22Rv1 (cell line): Measurements from ENCODE around the gene PAK1IP1.

Source experiments
- H3K27ac ChIP-seq: fragments of 450-650 bp; 2 replicates; pipeline ENCODE4 v1.5.1; 2017
- CTCF ChIP-seq: fragments of 450-650 bp; IDR thresholded peaks from 2 replicates; pipeline ENCODE4 v1.5.1; 2017; ENCODE audit warnings: mild to moderate bottlenecking
- ZFX ChIP-seq: fragments of 450-650 bp; IDR thresholded peaks from 2 replicates; pipeline ENCODE4 v1.6.1; 2017; ENCODE audit warnings: antibody characterized with exemption, borderline replicate concordance

PAK1IP1 gene

GRCh38 chr6:10713962-10714361 is 19.2 kb downstream of the PAK1IP1 start:
- TF ChIP-seq ZFX: no peak
- no peak for TF ChIP-seq CTCF
- no peak overlapping the region for H3K27ac ChIP-seq

GRCh38 chr6:10719296-10719963 is 24.7 kb downstream of the PAK1IP1 start:
- peak overlapping the region; percentile 88 for H3K27ac ChIP-seq
- no peak for TF ChIP-seq ZFX
- no peak for TF ChIP-seq CTCF

- TF ChIP-seq CTCF: no peak
- no peak for TF ChIP-seq ZFX
- peak overlapping the region; percentile 88 for H3K27ac ChIP-seq
Observed at GRCh38 chr6:10719964-10720264, 25.1 kb downstream of the PAK1IP1 start.

GRCh38 chr6:10720265-10720959 is 25.6 kb downstream of the PAK1IP1 start:
- H3K27ac ChIP-seq: peak overlapping the region; percentile 88
- TF ChIP-seq ZFX (no peak), CTCF (no peak)

GRCh38 chr6:10720960-10721849 is 26.4 kb downstream of the PAK1IP1 start:
- H3K27ac ChIP-seq: peak overlapping the region; percentile 88

GRCh38 chr6:10721850-10722569 is 27.2 kb downstream of the PAK1IP1 start:
- TF ChIP-seq ZFX (no peak), CTCF (no peak)
- peak overlapping the region; percentile 88 for H3K27ac ChIP-seq

- TF ChIP-seq CTCF: no peak
- no peak for TF ChIP-seq ZFX
- H3K27ac ChIP-seq: peak overlapping the region; percentile 88
Observed at GRCh38 chr6:10722570-10722819, 27.7 kb downstream of the PAK1IP1 start.
